GM18873 (cell line): ENCODE results near the gene BOC.
"Not testable (repeated sequence)": the region's sequence is repeated elsewhere in the genome, so short reads cannot be mapped to it uniquely, and the experiment has no call there.

Experiments used
- ATAC-seq: cut with Tn5 transposase; IDR thresholded peaks from one replicate; pipeline ENCODE4 v1.9.1; 2021; ENCODE audit warnings: mild to moderate bottlenecking, moderate library complexity, moderate number of reproducible peaks; ENCODE audit not compliant: unreplicated experiment, low FRiP score

BOC gene, protein sequence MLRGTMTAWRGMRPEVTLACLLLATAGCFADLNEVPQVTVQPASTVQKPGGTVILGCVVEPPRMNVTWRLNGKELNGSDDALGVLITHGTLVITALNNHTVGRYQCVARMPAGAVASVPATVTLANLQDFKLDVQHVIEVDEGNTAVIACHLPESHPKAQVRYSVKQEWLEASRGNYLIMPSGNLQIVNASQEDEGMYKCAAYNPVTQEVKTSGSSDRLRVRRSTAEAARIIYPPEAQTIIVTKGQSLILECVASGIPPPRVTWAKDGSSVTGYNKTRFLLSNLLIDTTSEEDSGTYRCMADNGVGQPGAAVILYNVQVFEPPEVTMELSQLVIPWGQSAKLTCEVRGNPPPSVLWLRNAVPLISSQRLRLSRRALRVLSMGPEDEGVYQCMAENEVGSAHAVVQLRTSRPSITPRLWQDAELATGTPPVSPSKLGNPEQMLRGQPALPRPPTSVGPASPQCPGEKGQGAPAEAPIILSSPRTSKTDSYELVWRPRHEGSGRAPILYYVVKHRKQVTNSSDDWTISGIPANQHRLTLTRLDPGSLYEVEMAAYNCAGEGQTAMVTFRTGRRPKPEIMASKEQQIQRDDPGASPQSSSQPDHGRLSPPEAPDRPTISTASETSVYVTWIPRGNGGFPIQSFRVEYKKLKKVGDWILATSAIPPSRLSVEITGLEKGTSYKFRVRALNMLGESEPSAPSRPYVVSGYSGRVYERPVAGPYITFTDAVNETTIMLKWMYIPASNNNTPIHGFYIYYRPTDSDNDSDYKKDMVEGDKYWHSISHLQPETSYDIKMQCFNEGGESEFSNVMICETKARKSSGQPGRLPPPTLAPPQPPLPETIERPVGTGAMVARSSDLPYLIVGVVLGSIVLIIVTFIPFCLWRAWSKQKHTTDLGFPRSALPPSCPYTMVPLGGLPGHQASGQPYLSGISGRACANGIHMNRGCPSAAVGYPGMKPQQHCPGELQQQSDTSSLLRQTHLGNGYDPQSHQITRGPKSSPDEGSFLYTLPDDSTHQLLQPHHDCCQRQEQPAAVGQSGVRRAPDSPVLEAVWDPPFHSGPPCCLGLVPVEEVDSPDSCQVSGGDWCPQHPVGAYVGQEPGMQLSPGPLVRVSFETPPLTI

DNA sequence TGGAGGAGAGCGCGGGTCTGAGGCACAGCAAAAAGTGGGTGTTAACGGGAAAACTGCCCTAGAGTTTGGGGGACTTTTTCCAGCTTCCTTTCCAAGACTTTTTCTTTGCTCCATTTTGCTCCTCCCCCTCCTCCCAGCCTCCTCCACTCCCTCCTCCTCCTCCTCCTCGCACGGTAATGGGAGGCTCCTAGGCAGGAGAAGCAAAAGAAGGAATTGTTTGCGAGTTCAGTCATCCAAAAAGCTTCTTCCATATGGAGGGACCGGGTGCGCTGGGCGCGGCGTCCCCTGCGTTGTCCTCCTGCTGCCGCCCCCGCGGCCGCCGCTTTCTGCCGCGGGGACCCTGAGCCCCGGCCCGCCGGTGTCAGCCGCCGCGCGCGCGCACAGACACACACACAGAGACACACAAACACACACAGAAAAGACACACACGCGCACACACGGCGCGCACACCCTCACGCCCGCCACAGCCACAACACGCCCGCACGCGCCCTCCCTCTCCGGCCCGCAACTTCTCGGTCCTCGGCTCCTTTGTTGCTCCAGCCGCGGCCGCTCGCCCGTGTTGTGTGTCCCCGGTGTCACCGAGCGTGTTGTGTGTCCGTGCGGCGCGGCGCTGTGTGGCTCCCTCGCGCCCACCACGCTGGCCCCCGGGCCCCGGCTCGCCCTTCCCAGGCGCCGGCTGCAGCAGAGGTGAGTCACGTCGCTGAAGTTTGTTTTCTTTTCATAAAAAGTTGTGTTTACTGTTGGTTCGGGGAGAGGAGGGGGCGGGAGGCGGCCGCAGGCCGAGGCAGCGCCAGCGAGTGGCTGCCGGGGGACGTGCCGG lies at the start of gene BOC:
TSS of gene BOC (plus strand) at position 228 of the 820 bp plus-strand sequence. CDS start 38,246 bp downstream, outside the sequence.
- no peak for ATAC-seq

DNA sequence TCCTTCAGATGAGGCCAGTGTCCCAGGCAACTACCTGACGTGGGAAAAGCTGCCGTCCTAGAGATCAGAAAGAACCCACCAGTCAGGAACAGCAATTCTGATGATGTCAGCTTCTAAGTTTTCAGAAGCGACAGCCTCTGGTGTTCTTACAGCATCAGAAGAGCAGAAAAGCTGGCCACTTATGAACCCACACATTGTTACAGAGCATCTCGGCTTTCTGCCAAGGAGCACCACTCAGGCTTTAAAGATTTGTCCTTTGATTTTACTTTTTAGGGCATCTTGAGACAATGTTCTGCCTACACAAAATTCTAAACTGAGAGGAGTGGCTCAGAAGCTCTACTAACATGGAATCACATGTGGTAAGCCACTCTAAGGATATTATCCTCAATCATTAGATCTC lies 49.7 kb upstream of the BOC start:
- no peak for ATAC-seq

GRCh38 chr3:113163152-113163551 lies 48.2 kb upstream of the BOC start:
- ATAC-seq: no peak

DNA sequence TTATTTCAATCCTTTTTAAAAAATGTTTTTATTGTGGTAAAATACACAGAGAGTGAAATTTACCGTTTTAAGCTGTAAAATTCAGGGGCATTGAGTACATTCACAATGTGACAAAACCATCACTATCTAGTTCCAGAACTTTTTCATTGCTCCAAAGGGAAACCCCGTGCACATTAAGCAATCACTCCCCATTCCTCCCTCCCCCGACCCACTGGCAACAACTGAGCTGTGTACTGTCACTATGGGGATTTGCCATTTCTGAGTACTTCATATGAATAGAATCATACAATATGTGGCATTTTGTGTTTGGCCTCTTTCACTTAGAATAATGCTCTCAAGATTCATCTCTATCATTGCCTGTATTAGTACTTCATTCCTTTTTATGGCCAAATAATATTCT lies 45.5 kb upstream of the BOC start:
- ATAC-seq: no peak

- ATAC-seq: no peak
Measured at GRCh38 chr3:113166357-113166718, 45.0 kb upstream of the BOC start.

- no peak for ATAC-seq
Measured at GRCh38 chr3:113166719-113167492, 44.5 kb upstream of the BOC start.

DNA sequence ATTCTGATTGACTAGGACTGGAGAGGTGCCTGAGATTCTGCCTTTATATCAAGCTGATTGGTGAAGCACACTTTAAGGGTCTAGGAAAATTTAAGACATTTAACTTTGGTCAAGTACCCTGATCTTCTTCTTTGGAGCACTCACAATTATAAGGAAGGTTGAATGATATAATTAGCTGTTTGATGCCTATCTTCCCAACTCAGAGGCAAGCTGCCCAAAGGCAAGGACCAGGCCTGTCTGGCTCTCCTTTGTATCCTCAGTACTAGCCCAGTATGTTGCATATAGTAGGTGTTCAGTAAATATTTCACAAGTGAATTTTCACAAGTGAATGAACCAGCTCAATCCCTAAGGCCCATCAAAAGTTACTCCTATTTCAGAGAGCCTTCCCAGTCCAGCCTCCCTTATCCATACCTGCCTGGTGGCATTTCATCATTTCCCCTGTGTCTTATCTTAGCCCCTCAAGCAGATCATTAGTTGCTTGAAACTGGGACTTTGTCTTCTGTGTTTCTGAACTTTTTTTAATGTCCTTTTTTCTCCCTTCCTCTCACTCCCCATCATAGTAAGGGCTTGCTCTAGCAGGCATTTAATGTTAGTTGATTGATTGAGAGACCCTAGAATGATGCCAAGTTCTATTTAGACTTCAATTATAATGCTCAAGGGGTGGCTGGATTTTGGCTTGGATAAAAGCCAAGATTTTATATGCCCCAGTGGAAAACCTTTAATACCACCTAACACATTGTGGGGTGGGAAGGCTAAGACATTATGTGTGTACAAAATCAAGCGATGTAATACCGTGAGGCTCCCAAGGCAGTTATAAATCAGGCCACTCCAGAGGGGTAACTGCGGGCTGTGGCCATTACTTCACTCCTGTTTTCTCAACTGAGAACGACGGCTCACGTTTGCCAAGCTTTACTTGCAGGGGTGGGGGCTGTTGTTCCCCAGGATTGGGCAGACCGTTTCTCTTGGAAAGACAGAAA lies 43.2 kb upstream of the BOC start:
- ATAC-seq: no peak

DNA sequence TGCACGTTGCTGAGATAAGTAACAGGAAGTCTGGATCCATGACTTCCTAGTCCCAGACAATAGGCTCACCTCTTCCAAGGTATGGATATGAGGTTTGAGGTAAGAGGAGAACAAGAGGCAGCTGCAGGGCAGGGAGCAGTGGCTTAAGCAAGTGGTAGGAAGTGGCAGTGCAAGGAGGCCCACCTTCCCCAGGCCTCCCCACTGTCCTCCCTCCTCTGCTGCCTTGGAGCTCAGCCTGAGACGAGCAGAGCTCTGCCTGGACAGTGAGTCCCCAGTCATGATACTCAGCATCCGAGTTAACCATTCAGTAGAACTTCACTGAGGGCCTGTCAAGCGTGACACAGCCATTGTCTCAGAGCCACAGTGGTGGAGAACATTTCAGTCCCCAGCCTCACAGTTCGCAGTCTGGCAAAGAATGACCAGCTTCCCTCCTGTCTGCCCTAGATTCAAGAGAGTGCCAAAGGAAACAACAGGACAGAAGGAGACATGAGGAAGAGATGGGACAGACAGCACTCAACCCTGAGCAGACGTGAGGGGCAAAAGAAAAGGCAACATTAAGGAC lies 41.4 kb upstream of the BOC start:
- ATAC-seq: no peak

GRCh38 chr3:113170771-113171170 lies 40.6 kb upstream of the BOC start:
- ATAC-seq: no peak

- not testable (repeated sequence) for ATAC-seq
Measured at GRCh38 chr3:113171675-113172300, 39.6 kb upstream of the BOC start.

GRCh38 chr3:113173102-113173501 lies 38.3 kb upstream of the BOC start:
- no peak for ATAC-seq

DNA sequence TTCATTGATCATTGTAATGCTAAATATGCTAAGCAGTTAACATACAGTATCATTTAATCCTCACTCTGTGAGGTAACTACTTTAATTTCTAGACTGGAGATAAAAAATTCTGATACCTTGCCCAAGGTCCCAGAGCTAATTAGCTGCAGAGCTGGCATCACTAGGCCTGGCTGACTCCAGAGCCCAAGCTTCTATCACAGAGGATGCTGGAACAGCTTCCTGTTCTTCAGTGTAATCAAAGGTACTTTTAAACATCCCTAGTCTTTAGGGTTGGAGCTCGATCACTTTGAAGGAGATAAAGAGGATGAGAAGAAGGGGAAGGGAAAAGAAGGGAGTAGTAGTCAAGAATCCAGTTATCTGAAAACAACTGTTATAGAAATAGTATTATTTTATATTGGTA lies 37.1 kb upstream of the BOC start:
- no peak for ATAC-seq

DNA sequence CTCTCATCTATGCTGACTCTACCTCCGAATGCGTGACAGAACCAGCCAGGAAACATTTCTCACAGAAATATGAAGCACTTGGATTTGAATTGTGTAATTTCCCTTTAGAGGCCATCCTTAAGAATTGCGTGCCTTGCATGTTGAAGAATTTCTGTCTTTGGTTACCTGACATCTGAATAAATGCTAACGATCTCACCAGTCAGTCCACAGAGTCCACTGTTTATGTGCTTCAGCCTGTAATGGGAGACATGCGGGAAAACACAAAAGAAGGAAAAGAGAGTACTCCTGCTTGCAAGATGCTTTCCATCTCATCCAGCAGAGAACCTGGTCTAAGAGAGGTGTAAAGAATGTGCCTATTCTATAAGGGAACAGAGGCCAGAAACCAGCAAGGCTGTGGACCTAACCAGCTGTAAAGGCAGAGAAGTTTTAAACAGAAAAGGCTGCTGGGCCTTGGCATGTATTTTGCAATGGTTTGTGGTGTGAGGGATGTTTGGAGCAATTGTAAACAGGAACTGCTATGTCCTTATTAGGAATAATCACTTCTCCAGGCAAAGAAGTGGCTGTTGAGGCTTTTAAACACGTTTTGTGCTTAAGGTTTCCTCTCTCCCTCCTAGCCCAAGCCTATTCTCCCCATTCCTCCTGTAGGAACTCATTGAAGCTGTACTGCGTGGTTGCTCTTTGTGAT lies 36.4 kb upstream of the BOC start:
- ATAC-seq: no peak

DNA sequence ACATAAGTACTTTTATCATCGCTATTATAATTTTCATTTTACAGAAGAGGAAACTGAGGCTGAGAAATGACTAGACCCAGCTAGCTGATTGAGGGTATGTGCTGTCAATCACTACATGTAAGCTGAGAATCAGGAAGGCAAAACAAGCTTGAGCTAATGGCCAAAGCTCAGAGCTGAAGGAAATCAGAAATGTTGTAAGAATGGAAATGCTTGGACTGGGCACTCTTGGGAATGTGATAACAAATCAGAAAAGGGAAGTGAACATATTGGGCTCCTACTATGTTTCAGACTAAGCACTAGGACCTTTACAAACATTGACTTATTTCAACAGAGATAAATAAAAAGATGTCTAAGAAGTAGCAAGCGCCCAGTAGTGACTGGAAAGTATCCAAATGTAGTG lies 33.8 kb upstream of the BOC start:
- no peak for ATAC-seq

- ATAC-seq: no peak
Measured at GRCh38 chr3:113179235-113179824, 32.0 kb upstream of the BOC start.

GRCh38 chr3:113183748-113184661 lies 27.4 kb upstream of the BOC start:
- ATAC-seq: no peak
